ENCODE measurements around the gene LGALS3. TPM values are rescaled to one million over a fixed set of nuclear protein-coding genes. Genes with fewer than 3 reads are reported as not detected.

Gene LGALS3
- total RNA-seq, 1 donor = 368 TPM

DNA sequence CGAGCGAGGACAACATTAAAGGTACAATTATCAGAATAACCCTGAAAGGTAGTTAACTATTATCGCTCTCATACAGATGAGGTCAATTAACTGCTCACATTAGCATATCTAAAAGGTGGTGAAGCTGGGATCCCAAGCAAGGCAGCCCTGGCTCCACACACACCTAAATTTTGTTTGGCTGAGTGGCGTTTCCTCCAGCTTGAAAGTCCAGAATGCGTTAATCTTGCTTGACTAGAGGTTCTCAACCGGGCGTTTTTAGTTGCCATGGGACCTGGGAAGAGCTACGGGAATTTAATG, 61.8 kb downstream of the LGALS3 start:
- H3K9me3 ChIP-seq (ENCODE audit: low read depth, low read length) = no peaks in the 10 kb centered on the region
- TF ChIP-seq, protein P1, sequence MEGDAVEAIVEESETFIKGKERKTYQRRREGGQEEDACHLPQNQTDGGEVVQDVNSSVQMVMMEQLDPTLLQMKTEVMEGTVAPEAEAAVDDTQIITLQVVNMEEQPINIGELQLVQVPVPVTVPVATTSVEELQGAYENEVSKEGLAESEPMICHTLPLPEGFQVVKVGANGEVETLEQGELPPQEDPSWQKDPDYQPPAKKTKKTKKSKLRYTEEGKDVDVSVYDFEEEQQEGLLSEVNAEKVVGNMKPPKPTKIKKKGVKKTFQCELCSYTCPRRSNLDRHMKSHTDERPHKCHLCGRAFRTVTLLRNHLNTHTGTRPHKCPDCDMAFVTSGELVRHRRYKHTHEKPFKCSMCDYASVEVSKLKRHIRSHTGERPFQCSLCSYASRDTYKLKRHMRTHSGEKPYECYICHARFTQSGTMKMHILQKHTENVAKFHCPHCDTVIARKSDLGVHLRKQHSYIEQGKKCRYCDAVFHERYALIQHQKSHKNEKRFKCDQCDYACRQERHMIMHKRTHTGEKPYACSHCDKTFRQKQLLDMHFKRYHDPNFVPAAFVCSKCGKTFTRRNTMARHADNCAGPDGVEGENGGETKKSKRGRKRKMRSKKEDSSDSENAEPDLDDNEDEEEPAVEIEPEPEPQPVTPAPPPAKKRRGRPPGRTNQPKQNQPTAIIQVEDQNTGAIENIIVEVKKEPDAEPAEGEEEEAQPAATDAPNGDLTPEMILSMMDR (IDR thresholded peaks at IDR 0.05; ENCODE audit: extremely low read depth, low read depth, low read length) = no peak
- H3K4me3 ChIP-seq (ENCODE audit: insufficient read depth, low read length) = peak overlapping the region; percentile 96
- H3K4me2 ChIP-seq (ENCODE audit: insufficient read depth, low read length) = peak overlapping the region; percentile 97
- H3K27ac ChIP-seq (ENCODE audit: low read depth, low read length) = peak overlapping the region; percentile 71
- H4K20me1 ChIP-seq (ENCODE audit: insufficient read depth, low read length) = no peaks in the 10 kb centered on the region
- H3K79me2 ChIP-seq (ENCODE audit: insufficient read depth, low read length) = peaks cover 49% of the 10 kb centered on the region
- peak overlapping the region; percentile 98 for H2AFZ ChIP-seq (ENCODE audit: low read length)
- H3K36me3 ChIP-seq (ENCODE audit: insufficient read depth, low read length) = no peaks in the 10 kb centered on the region
- H3K4me1 ChIP-seq (ENCODE audit: insufficient read depth, low read length) = peaks cover 29% of the 10 kb centered on the region
- H3K27me3 ChIP-seq (ENCODE audit: insufficient read depth, low read length) = no peaks in the 10 kb centered on the region
- peak; percentile 27 for DNase-seq (ENCODE audit: insufficient read length, low spot score, missing footprints)

DNA sequence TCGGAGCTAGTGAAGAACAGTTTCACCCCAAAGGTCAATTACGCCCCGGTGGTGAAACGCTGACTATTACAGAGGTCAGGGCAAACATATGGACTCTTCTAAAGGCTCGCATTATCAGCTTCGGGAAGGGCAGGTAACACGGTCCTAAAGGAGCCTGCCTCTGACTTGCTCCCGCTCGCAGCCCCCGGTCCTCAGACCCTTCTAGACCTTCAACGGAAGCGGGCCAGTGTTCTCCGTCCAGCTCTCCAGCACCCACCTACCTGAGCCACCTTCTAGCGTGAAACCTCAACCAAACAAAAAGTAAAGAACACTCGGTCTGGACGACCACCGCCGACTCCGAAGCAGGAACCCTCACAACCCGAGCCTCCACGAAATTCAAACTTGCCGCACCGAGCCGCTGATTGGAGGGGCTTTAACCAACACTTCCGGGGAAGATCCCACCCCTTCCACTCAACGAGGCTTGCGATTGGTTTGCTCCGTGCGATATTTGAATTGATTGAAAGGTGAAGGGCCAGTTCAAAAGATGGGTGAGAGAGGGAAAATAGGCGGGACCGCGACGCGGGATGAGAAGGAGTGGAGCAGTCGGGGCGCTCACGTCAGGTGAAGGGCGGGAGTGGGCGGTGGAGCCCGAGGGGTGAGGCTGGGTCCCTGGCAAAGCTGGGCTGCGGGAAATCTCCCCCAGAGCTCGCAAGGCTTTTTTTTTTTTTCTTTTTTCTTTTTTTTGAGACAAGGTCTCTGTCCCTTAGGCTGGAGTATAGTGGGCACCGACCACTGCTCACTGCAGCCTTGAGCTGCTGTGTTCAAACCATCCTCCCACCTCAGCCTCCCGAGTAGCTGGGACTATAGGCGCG, 62.4 kb downstream of the LGALS3 start, which contains the start of gene DLGAP5:
TSS of gene DLGAP5 (minus strand) at position 383 of the 851 bp plus-strand sequence. CDS start 2,406 bp downstream, outside the sequence.
- Histone ChIP-seq H3K4me3 (ENCODE audit: insufficient read depth, low read length) (peak within 1 kb of the TSS; percentile 96), H3K27ac (ENCODE audit: low read depth, low read length) (peak within 1 kb of the TSS; percentile 72), H3K36me3 (ENCODE audit: insufficient read depth, low read length) (no peaks in the 10 kb centered on the region), H3K4me1 (ENCODE audit: insufficient read depth, low read length) (peaks cover 29% of the 10 kb centered on the region), H3K27me3 (ENCODE audit: insufficient read depth, low read length) (no peaks in the 10 kb centered on the region), H3K9me3 (ENCODE audit: low read depth, low read length) (no peaks in the 10 kb centered on the region), H3K4me2 (ENCODE audit: insufficient read depth, low read length) (peak within 1 kb of the TSS; percentile 97), H2AFZ (ENCODE audit: low read length) (peak within 1 kb of the TSS; percentile 98), H4K20me1 (ENCODE audit: insufficient read depth, low read length) (no peaks in the 10 kb centered on the region), H3K79me2 (ENCODE audit: insufficient read depth, low read length) (peaks cover 46% of the 10 kb centered on the region)
- TF ChIP-seq, protein P1 (IDR thresholded peaks at IDR 0.05; ENCODE audit: extremely low read depth, low read depth, low read length) = no peak
- peak; percentile 87 for DNase-seq (ENCODE audit: insufficient read length, low spot score, missing footprints)

DNA sequence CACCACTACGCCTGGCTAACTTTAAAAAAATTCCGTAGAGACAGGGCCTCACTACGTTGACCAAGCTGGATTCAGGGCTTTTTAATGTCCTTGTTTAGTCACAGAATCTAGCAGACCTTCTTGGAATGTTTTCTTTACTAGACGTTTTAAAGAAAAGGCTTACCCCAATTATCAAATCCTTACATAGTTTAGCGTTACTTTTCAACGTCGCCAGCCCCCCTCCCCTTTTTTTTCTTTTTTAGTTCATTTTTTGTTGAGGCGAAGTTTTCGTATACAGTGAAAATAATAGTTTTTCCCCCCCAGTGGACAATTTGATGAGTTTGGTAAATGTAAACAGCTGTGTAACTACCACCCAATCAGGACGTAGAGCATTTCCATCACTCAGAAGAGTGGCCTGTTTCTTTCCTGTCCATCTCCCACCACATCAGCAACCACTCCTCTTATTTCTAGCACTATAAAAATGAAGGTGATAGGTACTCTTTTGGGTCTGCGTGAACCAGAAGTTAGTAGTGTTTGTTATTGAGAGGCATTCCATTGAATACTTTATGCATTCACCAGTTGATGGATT, 63.1 kb downstream of the LGALS3 start:
- H3K27ac ChIP-seq (ENCODE audit: low read depth, low read length) = peak overlapping the region; percentile 72

More for the DNA sequence above, 63.1 kb downstream of the LGALS3 start:
- Histone ChIP-seq H3K36me3 (ENCODE audit: insufficient read depth, low read length) (no peaks in the 10 kb centered on the region), H3K4me1 (ENCODE audit: insufficient read depth, low read length) (peaks cover 29% of the 10 kb centered on the region), H3K4me3 (ENCODE audit: insufficient read depth, low read length) (peak overlapping the region; percentile 96), H2AFZ (ENCODE audit: low read length) (peak overlapping the region; percentile 98), H3K79me2 (ENCODE audit: insufficient read depth, low read length) (peaks cover 39% of the 10 kb centered on the region), H3K9me3 (ENCODE audit: low read depth, low read length) (no peaks in the 10 kb centered on the region), H3K27me3 (ENCODE audit: insufficient read depth, low read length) (no peaks in the 10 kb centered on the region), H3K4me2 (ENCODE audit: insufficient read depth, low read length) (peak overlapping the region; percentile 97), H4K20me1 (ENCODE audit: insufficient read depth, low read length) (no peaks in the 10 kb centered on the region)
- TF ChIP-seq, protein P1 (IDR thresholded peaks at IDR 0.05; ENCODE audit: extremely low read depth, low read depth, low read length) = no peak
- peak; percentile 30 for DNase-seq (ENCODE audit: insufficient read length, low spot score, missing footprints)
